ENCODE results near the gene SNORC.

Gene SNORC

GRCh38 chr2:232869138-232870017 lies 686 bp upstream of the SNORC start:
- DNase-seq: no peak

- DNase-seq: no peak
Measured at GRCh38 chr2:232870766-232871371, 805 bp downstream of the SNORC start.

GRCh38 chr2:232871418-232871834 lies 1.4 kb downstream of the SNORC start:
- DNase-seq: no peak

- no peak for DNase-seq
Measured at GRCh38 chr2:232871835-232872736, 2.0 kb downstream of the SNORC start.

GRCh38 chr2:232872826-232873225 lies 2.8 kb downstream of the SNORC start:
- no peak for DNase-seq

- DNase-seq: no peak
Measured at GRCh38 chr2:232873292-232873908, 3.3 kb downstream of the SNORC start.

GRCh38 chr2:232873909-232874641 lies 4.0 kb downstream of the SNORC start:
- no peak for DNase-seq

GRCh38 chr2:232874677-232875223 lies 4.7 kb downstream of the SNORC start:
- DNase-seq: no peak

- no peak for DNase-seq
Measured at GRCh38 chr2:232875256-232876121, 5.4 kb downstream of the SNORC start.

GRCh38 chr2:232876161-232876977 lies 6.3 kb downstream of the SNORC start:
- DNase-seq: peak; percentile 26

GRCh38 chr2:232876978-232877441 lies 6.9 kb downstream of the SNORC start:
- no peak for DNase-seq

GRCh38 chr2:232877940-232878511 lies 8.0 kb downstream of the SNORC start:
- DNase-seq: no peak

GRCh38 chr2:232878855-232879617 lies 9.0 kb downstream of the SNORC start:
- no peak for DNase-seq

- no peak for DNase-seq
Measured at GRCh38 chr2:232879618-232880494, 9.8 kb downstream of the SNORC start.

GRCh38 chr2:232880764-232881351 lies 10.8 kb downstream of the SNORC start:
- DNase-seq: no peak

GRCh38 chr2:232882085-232882484 lies 12.0 kb downstream of the SNORC start:
- DNase-seq: no peak

- no peak for DNase-seq
Measured at GRCh38 chr2:232882505-232883115, 12.5 kb downstream of the SNORC start.
